ACC112 (cell line): ENCODE measurements around the gene OXGR1.

Experiments used
- H2AFZ ChIP-seq: fragments of 200-600 bp; sonication (generic); one replicate; pipeline ENCODE4 v1.6.0; 2017; ENCODE audit warnings: antibody characterized with exemption, low read length; ENCODE audit not compliant: unreplicated experiment
- H3K27ac ChIP-seq: fragments of 200-600 bp; sonication (generic); 2 replicates; pipeline ENCODE4 v1.5.1; 2014; ENCODE audit warnings: low read depth, mild to moderate bottlenecking, antibody characterized with exemption, low read length, moderate library complexity
- H3K27me3 ChIP-seq: fragments of 200-600 bp; sonication (generic); 2 replicates; pipeline ENCODE4 v1.6.1; 2014; ENCODE audit warnings: mild to moderate bottlenecking, antibody characterized with exemption, low read length, moderate library complexity, mixed read lengths; ENCODE audit not compliant: insufficient read depth
- H3K36me3 ChIP-seq: fragments of 200-600 bp; sonication (generic); 2 replicates; pipeline ENCODE4 v1.6.1; 2016; ENCODE audit warnings: mild to moderate bottlenecking, antibody characterized with exemption, low read length, moderate library complexity, mixed read lengths; ENCODE audit not compliant: insufficient read depth
- H3K4me1 ChIP-seq: fragments of 200-600 bp; sonication (generic); one replicate; pipeline ENCODE4 v1.6.1; 2016; ENCODE audit warnings: low read length, mixed read lengths; ENCODE audit not compliant: insufficient read depth, unreplicated experiment, control insufficient read depth
- H3K4me3 ChIP-seq: fragments of 200-600 bp; sonication (generic); 2 replicates; pipeline ENCODE4 v1.5.1; 2014; ENCODE audit warnings: mild to moderate bottlenecking, low read depth, low read length
- H3K79me2 ChIP-seq: fragments of 200-600 bp; sonication (generic); one replicate; pipeline ENCODE4 v1.6.0; 2016; ENCODE audit warnings: low read length; ENCODE audit not compliant: control insufficient read depth, unreplicated experiment, insufficient read depth

The OXGR1 gene

GRCh38 chr13:97020194-97020593 is 25.9 kb upstream of the OXGR1 start:
- peaks cover 14% of the 10 kb centered on the region; the same call in 1 of the 2 replicates for H3K27me3 ChIP-seq
- H3K4me3 ChIP-seq: no peak overlapping the region
- H3K36me3 ChIP-seq: no peaks in the 10 kb centered on the region

DNA sequence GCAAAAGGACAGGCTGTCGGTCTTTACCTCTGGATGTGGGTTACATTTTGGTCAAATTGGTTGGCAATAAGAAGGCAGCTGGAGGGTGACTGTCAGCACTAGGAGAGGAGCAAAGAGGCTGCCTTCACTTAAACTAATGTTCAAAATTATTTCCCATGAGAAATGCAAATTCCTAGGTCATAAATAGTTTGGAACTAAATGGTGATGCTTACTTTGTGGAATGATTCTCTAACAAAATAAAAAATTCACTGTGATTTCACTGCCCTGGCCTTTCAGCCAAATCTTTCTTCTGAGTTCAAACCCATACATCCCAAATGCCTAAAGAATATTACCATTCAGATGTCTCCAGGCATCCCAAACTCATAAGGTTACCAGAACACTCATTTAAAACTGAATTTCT is 25.0 kb upstream of the OXGR1 start:
- Histone ChIP-seq H3K4me3 (no peak overlapping the region), H3K27ac (no peak overlapping the region), H2AFZ (no peak overlapping the region), H3K4me1 (no peaks in the 10 kb centered on the region), H3K36me3 (no peaks in the 10 kb centered on the region), H3K79me2 (no peaks in the 10 kb centered on the region), H3K27me3 (peaks cover 14% of the 10 kb centered on the region; the same call in 1 of the 2 replicates)

More at GRCh38 chr13:97020194-97020593, 25.9 kb upstream of the OXGR1 start:
- no peak overlapping the region for H2AFZ ChIP-seq
- H3K27ac ChIP-seq: no peak overlapping the region
- H3K79me2 ChIP-seq: no peaks in the 10 kb centered on the region
- H3K4me1 ChIP-seq: no peaks in the 10 kb centered on the region

GRCh38 chr13:97018029-97018819 is 23.9 kb upstream of the OXGR1 start:
- peaks cover 14% of the 10 kb centered on the region; the same call in 1 of the 2 replicates for H3K27me3 ChIP-seq
- no peaks in the 10 kb centered on the region for H3K4me1 ChIP-seq
- no peak overlapping the region for H3K4me3 ChIP-seq
- no peak overlapping the region for H2AFZ ChIP-seq
- no peak overlapping the region for H3K27ac ChIP-seq
- no peaks in the 10 kb centered on the region for H3K79me2 ChIP-seq
- H3K36me3 ChIP-seq: no peaks in the 10 kb centered on the region

DNA sequence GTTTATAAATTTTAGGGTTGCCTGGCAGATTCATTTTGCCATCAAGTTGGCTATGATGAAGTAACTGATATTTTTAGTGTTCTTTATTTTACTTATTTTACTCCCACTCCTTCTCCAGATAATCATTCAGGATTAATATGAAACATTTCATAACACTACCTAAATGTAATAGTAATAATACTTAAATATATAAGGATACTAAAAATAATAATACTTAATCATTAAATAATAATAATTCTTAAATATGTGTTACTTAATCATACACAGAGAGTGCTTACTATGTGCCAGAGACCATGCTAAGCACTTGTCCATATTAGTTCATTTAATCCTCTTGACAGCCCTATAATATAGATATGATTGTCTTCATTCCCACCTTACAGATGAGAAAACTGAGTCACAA is 23.0 kb upstream of the OXGR1 start:
- Histone ChIP-seq H3K27ac (no peak overlapping the region), H3K27me3 (peaks cover 14% of the 10 kb centered on the region; the same call in 1 of the 2 replicates), H3K79me2 (no peaks in the 10 kb centered on the region), H3K4me3 (no peak overlapping the region), H2AFZ (no peak overlapping the region), H3K4me1 (no peaks in the 10 kb centered on the region), H3K36me3 (no peaks in the 10 kb centered on the region)

GRCh38 chr13:97015661-97016350 is 21.5 kb upstream of the OXGR1 start:
- Histone ChIP-seq H3K4me1 (no peaks in the 10 kb centered on the region), H3K79me2 (no peaks in the 10 kb centered on the region), H3K27ac (no peak overlapping the region), H3K4me3 (no peak overlapping the region), H2AFZ (no peak overlapping the region), H3K36me3 (no peaks in the 10 kb centered on the region), H3K27me3 (peaks cover 10% of the 10 kb centered on the region; the same call in 1 of the 2 replicates)

GRCh38 chr13:97012251-97013048 is 18.2 kb upstream of the OXGR1 start:
- no peaks in the 10 kb centered on the region for H3K36me3 ChIP-seq
- no peak overlapping the region for H3K27ac ChIP-seq
- no peak overlapping the region for H3K4me3 ChIP-seq
- H2AFZ ChIP-seq: no peak overlapping the region
- no peaks in the 10 kb centered on the region; the same call in 1 of the 2 replicates for H3K27me3 ChIP-seq
- H3K79me2 ChIP-seq: no peaks in the 10 kb centered on the region
- H3K4me1 ChIP-seq: no peaks in the 10 kb centered on the region

GRCh38 chr13:97011446-97012131 is 17.3 kb upstream of the OXGR1 start:
- H3K27me3 ChIP-seq: no peaks in the 10 kb centered on the region; the same call in 1 of the 2 replicates
- H2AFZ ChIP-seq: no peak overlapping the region
- no peaks in the 10 kb centered on the region for H3K4me1 ChIP-seq
- H3K4me3 ChIP-seq: no peak overlapping the region
- H3K36me3 ChIP-seq: no peaks in the 10 kb centered on the region
- H3K79me2 ChIP-seq: no peaks in the 10 kb centered on the region
- H3K27ac ChIP-seq: no peak overlapping the region

DNA sequence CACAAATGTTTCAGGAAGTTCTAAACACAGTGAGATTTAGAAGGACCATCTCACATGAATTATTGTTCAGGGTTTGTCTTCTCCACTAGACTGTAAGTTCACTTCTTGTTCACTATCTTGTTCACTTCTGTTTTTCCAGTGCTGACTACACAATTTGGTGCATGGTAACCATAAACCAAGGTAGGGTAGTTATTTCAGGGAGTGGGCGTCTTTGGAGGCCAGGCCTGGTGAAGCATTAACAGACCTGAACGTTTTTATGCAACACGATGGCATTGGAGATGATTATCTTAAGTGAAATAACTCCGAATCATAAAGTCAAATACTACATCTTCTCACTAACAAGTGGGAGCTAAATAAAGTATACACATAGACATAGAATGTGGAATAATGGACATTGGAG is 14.4 kb upstream of the OXGR1 start:
- Histone ChIP-seq H3K36me3 (no peaks in the 10 kb centered on the region), H3K27me3 (no peaks in the 10 kb centered on the region; the same call in 1 of the 2 replicates), H3K79me2 (no peaks in the 10 kb centered on the region), H2AFZ (no peak overlapping the region), H3K4me1 (peaks cover 20% of the 10 kb centered on the region), H3K4me3 (no peak overlapping the region), H3K27ac (no peak overlapping the region)

GRCh38 chr13:97005625-97006262 is 11.5 kb upstream of the OXGR1 start:
- Histone ChIP-seq H3K79me2 (no peaks in the 10 kb centered on the region), H2AFZ (peak overlapping the region; percentile 46), H3K36me3 (no peaks in the 10 kb centered on the region), H3K27me3 (no peaks in the 10 kb centered on the region), H3K4me1 (peaks cover 23% of the 10 kb centered on the region), H3K27ac (peak overlapping the region; percentile 25), H3K4me3 (no peak overlapping the region)

DNA sequence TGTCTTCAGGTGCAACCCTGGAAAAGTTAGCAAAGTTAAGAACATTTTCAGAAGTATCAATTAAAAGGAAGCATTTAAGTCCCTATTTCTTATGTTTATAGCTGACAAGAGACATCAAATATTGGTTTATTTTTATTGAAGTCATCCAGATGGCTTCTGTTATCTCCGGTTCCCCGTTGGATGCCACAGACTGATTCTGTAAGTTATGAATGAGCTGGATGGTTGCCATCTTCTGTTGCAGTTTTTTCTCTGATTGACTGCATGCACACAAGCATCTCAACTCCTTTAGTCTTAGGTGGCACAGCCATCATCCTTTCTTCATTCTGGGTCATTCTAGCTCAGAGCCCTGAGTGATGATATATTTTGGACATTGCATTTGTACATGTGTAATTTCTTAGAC is 10.6 kb upstream of the OXGR1 start:
- H3K4me3 ChIP-seq: no peak overlapping the region
- peaks cover 23% of the 10 kb centered on the region for H3K4me1 ChIP-seq
- no peaks in the 10 kb centered on the region for H3K36me3 ChIP-seq
- no peak overlapping the region for H3K27ac ChIP-seq
- no peaks in the 10 kb centered on the region for H3K27me3 ChIP-seq
- H3K79me2 ChIP-seq: no peaks in the 10 kb centered on the region
- H2AFZ ChIP-seq: no peak overlapping the region
